Hindlimb muscle (tissue), 1 donor: Measurements from ENCODE around the gene GRM8. TPM values are rescaled to one million over a fixed set of nuclear protein-coding genes. Genes with fewer than 3 reads are reported as not detected.

Source experiments
- DNase-seq: peaks from one replicate; pipeline ENCODE4 v3.0.0-alpha.2; 2013
- polyA plus RNA-seq: library from polyadenylated mRNA; unstranded; fragments of 120-200 nt; gene quantifications from one replicate; pipeline ENCODE4 v1.2.1, GENCODE V29; 2013; ENCODE audit not compliant: insufficient read length

Gene GRM8
- polyA plus RNA-seq, 1 donor: 1.1 TPM

DNA sequence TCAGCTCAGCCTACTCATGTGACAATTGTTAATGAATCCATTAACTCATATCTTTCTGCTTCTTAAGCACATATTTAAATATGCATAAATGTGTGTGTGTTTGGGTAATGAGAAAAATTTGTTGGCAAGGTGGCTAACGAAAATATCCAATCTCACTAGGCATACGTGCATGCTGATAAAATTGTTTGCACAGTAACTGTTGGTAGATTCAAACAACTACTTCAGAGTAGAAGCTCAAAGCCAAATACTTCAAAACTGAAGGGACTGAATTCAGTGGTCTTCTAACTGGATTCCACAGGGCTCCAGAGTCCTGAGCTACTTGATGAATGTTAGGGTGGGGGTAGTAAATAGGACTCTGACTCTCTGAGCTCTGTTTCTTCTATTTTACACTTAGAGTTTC is 757.0 kb downstream of the GRM8 start:
- no peak for DNase-seq

DNA sequence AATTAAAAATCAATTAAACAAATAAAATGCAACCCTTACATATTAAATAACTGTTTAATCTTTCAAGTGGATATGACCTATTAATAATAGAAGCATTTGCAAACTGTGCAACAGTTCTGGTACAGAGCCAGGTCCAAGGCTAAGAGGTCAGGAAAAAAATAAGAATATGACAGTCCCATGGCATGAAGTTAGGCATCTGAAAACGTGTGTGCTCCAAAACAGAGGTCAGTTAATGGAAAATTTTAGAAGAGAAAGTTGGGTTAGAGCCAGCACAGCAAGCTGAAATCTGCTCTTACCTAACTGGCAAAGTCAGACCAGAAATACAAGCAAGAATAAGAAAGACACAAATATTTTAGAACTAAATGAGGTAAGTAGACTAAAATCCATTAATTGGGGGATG is 757.7 kb downstream of the GRM8 start:
- DNase-seq: no peak

DNA sequence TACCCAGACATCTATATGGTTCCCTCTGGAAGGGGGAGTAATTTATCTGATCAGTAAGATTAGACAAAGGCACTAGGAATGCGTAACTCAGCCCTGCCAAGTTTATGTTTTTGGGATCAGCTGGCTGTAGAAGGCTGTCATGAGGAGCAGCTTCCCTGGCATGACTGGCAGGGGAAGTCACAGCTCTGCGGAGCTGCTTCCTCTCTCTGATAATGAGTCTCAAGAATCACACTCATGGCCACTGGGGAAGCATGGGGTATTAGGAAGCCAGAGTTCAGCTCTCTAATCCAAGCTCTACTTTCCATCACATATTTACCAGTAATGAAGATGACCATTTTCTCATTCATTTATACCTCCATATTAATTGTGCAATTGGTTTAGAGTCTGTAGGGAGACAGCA is 758.9 kb downstream of the GRM8 start:
- no peak for DNase-seq

DNA sequence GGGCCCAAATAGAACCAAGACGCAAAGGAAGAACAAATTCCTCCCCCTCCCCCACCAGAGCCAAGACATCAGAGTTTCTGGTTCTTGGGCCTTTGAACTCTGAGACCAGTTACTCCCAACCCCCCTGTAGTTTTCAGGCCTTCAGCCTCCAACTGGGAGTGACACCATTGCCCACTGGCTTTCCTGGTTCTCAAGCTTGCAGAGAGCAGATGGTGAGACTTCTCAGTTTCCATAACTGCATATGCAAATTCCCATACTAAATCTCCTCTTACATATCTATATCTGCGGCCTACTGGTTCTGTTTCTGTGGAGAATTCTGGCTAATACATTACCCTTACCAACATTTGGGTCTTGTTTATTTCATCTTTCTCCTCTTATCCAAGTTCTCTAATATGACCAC is 762.9 kb downstream of the GRM8 start:
- no peak for DNase-seq

DNA sequence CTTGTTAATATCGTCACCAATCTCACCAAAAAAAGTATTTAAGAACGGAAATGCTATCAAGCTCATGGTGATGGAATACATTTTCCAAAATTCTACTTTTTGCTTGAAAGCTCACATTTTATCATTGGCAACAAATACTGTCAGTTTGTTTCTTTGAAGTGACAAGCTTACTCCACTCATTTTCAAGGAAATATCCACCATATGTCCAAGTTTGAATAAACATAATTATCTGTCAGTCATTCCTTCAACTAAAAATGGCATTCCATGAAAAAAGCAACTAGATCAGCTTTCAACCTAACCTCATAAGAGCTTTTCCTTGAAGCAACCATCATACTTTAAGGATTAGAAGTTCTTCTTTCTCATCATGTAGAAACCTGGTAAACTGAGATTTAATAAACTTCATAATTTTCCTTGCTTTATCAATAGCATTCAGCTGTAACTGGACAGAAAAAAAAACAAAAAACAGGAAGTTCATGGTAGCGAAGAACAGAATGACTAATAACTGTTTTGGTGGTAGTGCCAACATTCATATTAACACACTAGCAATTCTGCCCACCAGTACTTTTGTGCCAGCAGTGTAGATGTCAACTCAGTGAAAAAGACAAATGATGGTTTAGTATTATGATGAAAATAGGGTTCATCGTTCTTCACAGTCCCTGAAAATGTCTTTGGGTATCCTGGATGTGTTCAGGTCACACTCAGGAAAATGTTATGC is 764.9 kb downstream of the GRM8 start:
- DNase-seq: no peak

DNA sequence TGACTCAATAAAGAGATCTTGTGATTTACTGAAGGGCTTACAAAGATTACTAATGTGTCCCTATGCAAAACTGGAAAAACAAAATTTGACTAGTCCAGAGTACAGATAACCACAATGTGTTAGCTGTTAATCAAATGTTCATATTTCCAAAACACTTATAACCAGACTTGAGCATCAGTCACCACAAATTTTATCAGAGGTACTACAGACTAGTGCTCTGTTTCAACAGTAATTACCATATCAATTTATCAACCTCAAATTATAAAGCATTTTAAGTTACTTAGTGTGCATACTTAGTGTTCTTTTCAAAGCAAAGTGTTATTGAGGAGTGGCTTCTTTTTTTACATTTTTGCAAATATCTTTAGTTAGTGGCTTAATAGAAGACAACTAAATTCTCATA is 765.9 kb downstream of the GRM8 start:
- DNase-seq: no peak

DNA sequence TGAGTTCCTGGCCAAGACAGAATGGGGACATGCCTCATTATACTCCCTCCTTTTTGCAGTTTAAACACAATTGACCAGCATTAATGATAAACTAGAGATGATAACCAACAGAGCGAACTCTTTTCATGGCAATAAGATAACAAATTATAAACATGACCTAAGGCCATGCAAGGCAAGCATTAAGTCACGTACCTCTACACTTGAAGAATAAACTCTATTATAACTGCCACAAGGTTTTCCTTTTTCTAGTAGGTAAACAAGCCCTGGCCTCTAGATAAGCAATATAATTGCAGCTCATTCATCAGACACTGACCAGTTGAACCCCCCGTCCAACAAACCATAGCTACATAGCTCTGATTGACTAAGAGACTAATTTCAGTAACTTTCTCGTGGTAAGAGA is 767.0 kb downstream of the GRM8 start:
- no peak for DNase-seq

DNA sequence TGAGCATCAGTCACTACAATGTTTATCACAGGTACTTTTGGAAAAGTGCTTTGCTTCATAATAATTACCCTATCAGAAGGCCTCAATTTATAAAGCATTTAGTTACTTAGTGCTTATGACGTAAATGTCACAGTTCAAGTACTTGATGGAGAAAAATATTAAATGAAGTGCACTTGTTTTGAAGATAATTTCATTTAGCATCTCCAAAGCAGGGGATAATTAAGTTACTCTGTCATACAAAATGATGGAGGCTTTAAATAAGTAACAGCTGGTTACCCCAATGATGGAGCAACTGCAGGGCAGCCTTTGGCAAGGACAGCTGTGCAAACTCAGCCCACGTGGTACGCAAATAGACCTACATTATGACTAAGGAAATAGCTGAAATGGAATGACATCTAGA is 768.8 kb downstream of the GRM8 start:
- DNase-seq: no peak

DNA sequence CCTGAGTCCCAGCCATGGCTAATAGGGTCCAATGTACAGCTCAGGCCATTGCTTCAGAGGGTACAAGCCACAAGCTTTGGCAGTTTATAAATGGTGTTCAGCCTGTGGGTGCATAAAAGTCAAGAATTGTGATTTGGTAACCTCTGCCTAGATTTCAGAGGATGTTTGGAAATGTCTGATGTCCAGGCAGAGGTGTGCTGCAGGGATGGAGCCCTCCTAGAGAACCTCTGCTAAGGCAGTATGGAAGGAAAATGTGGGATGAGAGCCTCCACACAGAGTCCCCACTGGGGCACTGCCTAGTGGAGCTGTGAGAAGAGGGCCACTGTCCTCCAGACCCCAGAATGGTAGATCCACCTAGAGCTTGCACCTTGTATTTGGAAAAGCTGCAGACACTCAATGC is 779.9 kb downstream of the GRM8 start:
- no peak for DNase-seq

DNA sequence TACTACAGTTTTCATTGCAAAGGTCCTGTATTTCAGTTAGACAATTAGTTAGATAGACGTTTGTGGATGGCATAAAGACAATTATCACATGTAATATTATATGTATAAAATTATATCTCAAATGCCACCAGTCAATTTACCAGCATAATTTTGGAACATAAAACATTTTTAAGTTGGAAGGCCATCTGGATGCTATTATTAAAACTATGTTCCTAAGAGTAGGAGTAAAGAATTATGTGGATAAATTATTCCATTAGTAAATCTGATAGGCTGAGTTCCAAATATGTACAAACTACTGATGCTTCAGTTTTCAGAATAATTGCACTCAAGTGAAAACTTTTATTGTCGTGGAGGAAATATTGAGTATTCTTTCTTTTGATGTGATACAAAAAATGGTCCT is 790.3 kb downstream of the GRM8 start:
- DNase-seq: no peak

DNA sequence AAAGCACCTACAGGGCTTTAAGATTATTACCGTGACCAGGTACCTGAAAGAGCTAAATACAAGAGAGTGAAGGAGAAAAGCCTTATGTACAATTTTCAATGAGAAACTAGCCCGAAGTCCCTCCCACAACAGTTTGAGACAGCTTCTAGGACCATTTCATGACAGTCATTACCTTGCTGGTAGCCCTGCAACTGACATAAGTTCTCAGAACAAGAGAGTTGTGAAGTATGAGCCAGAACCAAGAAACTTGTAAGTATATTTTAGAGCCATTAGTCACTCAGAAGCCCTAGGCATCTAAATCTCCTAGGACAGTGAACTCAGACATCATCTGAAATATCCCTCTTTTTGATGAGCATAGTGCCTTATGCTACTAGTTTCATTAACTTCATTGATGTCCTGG is 792.1 kb downstream of the GRM8 start:
- no peak for DNase-seq

DNA sequence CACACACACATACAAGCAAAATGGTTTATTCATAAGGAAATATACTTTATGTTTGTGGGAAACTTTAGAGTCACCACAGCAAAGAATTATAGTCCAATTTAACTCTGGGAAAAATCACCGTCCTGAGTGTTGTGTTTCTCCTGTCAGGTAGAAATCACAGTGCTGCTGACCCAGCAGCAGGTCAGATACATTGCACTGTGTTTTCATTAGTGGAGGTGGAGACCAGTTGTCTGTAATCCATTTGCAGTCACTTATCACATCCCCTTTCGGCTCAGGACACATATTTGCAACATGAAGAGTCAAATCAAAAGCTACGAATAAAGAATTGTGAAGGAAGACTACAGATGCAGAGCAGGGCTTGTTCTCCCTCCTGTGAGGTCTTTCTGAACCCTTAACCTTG is 799.6 kb downstream of the GRM8 start:
- no peak for DNase-seq

DNA sequence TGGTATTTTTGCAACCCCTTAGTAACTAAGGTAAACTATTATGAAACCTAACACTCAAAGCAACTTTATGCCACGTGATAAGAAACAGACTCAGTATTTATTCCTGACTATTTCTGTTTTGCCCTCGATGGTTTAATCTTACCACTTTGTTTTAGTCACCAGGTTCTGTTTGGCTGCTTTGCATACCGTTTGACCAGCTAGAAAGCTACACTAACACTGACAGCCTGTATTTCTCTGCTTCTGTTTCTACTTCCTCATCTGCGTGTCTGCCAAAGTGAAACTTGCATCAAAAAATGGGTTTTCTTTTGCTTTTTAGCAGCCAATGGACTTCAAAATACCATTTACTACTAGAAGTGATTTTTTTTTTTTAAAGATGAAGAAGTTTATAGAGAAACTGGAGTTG is 802.5 kb downstream of the GRM8 start:
- DNase-seq: no peak

DNA sequence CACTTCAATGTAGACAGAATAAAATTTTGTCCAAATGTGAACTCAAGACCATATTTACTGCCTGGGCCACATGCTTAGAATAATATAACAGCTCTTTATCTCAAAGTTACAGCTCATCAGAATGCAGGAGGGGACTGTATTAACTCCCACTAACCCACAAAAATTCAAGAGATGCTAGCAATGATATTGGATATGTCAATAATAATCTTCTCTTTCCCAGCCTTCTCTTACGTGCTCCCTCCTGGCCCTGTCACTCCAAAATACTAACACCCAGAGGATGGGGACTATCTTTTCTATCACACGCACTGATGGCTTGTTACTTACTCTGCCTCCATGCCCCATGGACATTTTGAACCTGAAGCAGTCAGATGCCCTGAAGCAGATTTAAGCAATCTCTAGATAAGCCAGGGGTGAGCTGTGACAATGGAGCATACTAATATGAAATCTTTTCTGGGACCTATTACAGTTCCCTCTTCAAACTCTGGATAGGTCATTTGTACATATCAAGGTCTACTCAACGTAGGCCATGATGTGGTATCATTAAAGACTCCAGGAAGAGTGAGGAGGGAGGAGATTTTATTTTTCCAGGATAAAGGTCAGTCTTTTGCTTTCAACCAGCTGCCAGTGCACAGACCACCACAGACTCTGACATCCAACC is 803.0 kb downstream of the GRM8 start:
- DNase-seq: no peak

DNA sequence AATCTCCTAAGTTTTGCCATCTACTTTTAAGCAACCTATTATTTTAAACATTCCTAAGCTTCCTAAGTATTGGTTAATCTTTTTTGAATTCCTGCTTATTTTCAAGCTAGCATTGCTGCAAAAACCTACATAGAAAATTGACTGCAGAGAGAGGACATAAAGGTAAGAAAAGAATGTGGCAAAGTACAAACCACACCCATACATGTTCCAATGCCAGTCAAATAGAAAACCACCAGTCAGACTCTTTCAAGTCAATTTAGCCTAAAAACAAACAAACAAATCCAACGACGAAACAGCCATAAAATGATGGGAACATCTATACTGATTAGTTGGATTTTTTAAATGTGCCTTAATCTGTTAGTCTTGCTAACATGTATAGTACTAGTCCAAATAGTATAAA is 804.8 kb downstream of the GRM8 start:
- no peak for DNase-seq

DNA sequence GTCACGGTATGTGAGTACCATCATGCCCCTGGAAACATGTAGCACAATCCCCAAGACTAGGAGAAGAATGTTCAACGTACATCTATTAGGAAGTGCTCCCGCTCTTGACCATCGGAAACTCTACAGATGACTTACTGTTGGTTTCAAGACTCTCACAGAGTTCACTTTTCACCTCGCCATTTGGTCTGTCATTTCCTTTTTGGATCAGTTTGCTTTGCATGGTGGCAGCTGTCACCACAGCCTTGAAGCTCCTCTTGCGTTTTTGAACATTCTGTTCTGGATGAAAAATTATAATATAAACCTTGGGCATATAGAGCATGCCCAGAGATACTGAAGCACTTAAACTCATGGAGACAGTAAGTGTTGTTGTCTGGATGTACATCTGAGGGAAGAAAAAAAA is 806.8 kb downstream of the GRM8 start:
- DNase-seq: no peak

DNA sequence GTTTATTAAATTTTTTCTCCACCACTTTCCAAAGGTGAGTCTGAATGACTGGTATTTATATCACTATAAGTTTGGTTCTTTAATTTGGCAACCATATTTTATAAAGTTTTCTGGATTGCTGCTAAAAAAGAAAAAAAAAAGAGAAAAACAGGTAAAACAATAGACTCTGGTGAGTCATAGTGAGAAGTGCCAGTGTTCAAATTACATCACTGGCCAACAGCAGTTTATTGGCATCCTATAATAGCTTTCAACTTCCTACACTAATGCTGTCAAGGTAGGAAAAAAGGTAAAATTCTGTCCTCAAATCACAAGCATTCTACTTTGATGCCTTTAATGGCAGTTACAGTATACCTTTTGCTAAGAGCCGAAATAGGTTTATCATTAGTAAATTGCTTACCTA is 808.8 kb downstream of the GRM8 start:
- no peak for DNase-seq

DNA sequence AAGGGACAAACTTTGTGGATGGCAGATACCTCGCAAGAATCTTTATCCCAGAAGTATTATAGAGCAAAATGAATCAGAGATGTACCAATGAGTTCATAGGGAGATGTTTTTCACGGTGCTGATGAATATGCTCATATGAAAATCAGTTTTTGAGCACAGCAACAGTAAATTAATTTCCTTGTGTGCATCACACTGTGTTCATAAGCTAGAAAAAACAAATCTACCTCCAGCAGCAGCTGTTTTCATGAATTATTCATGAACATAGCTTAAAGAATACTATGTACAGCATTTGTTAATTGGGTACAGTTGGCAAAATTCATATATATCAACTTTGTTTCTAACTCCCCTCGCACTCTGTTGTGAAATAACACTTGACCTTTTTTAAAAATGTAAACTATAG is 809.8 kb downstream of the GRM8 start:
- DNase-seq: no peak

DNA sequence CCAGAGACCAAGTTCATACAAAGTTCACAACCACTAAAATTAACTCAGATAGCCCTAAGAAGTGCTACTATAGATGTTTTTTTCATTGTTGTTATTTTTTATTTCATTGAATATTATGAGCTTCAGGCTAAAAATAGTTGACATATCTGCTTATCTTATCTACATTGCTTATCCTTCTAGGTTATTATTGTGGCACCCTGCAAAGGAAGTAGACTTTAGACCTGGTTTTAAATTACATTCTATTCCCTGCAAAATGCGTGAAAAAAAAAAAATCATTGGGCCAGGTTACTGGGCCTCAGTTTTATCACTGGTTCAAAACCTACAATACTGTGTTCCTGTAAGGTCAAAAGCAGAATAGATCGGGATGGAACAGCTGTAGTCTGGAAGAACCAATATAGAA is 811.0 kb downstream of the GRM8 start:
- no peak for DNase-seq

DNA sequence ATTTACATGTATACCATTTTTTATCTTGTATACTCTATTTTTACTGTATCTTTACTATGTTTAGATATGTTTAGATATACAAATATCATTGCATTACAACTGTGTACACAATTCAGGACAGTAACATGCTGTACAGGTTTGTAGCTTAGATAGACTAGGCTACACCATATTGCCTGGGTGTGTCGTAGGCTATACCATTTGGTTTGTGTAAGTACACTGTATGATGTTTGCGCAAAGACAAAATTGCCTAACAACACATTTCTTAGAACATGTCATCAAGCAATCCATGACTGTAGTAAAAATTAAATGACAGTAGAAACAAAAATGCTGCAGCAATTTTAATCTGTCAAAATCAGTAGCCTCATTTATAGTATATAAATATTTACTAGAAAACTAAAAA is 812.2 kb downstream of the GRM8 start:
- no peak for DNase-seq

DNA sequence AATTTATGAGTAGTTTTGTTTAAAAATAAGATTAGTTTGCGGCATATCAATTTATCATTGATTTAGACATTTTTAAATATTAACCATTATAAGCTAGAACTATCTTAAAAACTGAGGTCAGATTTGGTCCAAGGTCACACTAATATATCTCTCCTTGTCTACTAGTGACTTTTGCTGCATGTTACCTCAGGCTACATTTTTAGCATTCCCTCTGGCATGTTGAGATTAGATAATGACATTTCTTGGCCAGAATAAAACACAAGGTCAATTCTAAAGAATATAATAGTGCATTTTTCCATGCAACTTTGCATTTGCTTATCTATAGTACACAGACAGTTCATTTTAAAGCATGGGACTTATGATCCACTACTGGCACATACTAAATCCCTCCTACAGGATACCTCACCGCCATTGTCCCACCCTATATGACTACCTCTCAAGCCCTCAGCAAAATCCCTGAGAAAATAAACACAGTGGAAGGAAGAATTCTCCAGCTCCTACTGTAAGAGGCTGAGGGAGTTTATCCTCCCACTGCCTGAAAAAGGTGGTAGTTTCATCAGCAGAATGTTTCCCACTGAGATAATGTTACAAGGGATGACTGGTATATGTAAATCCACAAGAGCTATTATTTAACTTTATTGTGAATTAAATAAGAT is 816.4 kb downstream of the GRM8 start:
- DNase-seq: no peak

DNA sequence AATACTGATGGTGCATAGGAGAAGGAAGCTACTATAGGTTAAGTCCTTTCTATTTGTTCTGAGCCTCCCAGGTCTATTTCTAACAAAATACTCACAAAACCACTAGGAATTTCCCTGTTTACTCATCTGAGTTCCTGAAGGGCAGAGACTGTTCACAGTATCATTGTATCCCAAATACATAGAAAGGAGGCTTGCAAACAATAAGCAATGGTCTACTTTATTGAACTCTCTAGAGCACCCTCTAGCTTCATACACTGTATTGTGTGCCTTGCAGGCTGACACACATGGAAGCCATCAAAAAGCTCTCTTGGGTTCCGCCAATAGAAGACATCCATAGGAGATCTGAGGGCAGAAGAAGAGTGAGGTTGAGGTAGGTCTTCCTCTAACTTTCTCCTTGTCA is 826.1 kb downstream of the GRM8 start:
- no peak for DNase-seq

DNA sequence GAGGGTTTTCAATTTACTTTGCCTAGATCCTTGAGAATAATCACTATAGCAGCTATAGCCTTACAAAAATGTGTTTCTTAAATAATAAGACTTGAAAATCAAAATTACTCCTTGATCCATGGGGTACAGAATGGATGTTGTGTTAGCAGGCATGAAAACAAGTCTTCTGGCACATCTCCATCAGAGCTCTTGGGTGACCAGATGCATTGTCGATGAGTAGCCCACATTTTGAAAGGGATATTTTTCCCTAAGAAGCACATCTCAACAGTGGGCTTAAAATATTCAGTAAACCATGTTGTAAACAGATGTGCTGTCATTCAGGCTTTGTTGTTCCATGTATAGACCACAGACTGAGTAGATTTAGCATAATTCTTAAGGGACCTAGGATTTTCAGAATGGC is 827.8 kb downstream of the GRM8 start:
- no peak for DNase-seq

DNA sequence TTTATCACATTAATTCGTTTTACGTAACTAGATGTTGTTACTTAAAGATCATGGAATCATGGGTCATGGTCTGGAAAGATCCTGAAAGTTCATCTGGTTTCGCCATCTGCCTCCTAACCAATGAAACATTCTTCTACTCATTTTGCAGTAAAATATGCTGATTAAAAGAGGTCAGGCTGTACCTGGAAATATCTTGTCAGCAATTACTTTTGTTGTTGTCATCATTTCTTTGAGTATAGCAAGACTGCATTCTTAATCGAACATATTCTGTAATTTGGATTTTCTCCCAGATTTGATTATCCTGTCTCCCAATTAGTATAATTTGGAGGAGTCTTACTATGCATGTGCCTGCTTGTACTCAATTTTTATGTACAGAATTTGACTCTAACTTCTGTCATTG is 833.7 kb downstream of the GRM8 start:
- DNase-seq: no peak
